GM19324 (cell line): ENCODE measurements around the gene GABBR2.

Source experiments
- ATAC-seq: cut with Tn5 transposase; IDR thresholded peaks from one replicate; pipeline ENCODE4 v1.9.1; 2021; ENCODE audit warnings: mild to moderate bottlenecking, moderate library complexity; ENCODE audit not compliant: unreplicated experiment, low FRiP score

GABBR2 gene

DNA sequence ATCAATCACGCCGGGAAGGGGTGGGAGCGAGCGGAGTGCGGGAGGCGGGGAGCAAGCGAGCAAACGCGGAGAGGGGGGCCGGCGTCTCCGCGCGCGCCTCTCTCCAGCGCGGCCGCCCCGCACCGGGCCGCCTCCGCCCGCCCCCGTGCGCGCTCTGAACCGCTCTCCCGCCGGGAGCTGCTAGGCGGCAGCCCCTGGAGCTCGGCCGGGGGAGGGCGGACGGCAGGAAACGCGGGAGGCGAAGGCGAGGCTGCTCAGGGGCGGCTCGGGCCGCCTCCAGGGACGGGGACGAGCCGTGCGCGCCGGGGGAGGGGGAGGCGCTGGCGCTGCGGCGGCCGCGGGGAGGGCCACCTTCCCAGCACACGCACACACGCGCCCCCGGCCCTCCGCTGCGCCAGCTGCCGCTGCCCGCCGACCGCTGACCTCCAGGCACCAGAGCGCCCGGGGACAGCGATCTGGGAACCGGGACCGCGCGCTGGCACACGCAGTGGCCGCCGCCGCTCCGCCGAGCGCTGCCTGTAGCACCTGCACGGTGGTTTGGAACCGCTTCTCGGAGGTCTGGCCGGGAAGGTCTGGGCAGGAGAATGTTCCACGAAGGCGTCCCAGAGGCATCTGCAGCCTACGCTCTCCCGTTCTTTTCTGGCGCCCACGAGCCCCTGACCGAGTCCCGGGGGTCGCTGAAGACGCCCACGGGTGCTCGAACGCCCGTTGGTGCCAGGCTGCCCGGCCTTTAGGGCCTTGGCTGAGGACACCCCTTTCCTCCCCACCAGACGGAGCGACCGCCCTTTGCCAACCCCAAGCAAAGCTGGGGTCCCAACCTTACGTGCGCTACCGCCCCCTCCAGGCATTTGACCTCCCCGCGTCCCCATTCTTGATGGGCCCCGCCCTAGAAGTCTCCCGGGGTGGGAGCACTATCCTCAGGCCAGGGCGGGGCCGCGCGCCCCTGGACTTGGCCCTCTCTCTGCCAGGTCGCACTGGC is at the start of gene GABBR2:
GABBR2 (minus strand) TSS at position 3 of the 979 bp plus-strand sequence. CDS start 198 bp downstream, outside the sequence.
- no peak for ATAC-seq

GRCh38 chr9:98755006-98755618 is 46.4 kb upstream of the GABBR2 start:
- ATAC-seq: no peak

DNA sequence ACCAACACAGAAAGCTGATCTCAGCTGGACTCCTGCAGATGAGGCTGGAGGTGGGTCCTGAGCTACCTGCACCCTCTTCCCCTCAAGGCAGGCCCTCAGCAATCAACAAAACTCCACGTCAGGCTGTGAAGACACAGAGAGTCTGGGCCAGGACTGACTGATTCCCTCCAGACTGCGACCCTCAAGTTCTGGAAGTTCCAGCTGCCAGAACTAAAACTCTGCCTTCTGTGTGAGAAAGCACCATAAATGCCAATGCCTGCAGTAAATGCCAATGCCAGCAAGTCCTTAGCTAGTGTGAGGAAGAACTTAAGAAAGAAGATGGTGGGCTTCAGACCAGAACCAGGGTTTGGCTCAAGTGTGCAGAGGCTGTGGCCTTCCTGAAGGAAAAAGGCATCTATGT is 42.5 kb upstream of the GABBR2 start:
- no peak for ATAC-seq

- ATAC-seq: no peak
Observed at GRCh38 chr9:98750364-98751060, 41.8 kb upstream of the GABBR2 start.

- ATAC-seq: no peak
Observed at GRCh38 chr9:98747476-98747875, 38.7 kb upstream of the GABBR2 start.

DNA sequence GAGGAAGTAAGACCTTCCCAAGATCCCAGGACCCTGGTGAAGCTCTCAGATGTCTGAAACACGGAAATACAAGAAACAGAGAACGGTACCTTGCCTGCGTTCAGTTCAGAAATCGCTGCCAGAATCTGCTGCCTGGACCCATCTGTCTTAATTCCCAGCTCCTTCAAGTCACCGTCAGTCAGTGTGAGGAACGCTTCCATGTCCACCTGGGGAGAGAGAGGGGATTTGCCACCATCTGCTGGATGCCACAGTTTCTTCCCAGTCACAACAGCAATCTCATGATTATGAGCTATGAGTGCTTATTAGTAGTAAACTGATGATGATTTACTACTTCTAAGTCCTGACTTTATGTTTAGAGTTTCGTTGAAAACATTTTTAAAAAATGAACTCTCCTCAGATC is 36.7 kb upstream of the GABBR2 start:
- no peak for ATAC-seq

- ATAC-seq: no peak
Observed at GRCh38 chr9:98743818-98744611, 35.3 kb upstream of the GABBR2 start.

DNA sequence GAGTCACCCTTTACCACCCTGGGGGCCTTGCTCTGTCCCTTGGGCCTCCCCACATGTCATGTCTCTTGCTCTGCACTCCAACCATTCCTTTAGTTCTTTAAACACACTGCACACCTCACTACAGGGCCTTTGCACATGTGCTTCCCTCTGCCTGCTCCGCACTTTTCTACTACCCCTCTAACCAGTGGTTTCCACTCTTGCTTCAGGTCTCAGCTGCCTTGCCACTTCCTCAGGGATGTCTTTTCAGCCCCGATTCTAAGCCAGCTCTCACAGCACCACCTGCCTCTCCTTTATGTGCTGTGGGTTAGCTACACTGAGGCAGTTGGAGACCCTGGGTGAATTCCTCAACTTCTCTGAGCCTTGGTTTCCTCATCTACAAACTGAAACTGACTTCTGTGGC is 34.6 kb upstream of the GABBR2 start:
- no peak for ATAC-seq

GRCh38 chr9:98742325-98743280 is 33.9 kb upstream of the GABBR2 start:
- ATAC-seq: no peak

DNA sequence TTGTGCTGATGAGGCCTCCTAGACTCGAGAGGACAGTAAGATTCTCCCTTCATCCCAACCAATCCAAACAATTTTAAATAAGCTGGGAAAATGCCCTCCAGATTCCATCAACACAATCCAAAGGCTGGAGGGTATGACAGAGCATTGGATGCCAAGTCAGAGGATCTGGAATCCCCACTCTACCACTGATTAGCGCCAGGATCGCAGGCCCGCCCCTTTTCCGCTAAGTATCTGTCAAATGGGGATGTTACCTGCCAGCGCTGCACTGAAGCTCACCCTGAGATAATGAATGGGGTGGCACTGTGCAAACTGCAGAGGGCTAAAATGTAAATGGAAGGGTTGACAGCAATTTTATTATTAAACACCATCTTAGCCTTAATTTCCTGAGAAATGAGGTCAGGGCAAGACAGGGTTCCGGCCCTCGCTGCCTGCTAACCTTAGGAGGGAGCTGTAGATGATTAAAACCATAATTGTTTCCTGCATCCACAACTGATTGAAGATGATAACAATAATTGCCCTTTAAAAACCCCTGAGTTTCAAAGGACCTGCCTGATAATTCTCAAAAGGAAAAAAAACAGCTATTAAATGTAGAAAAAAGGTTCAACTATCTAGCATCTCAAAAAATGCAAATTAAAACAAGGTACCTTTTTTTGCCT is 31.6 kb upstream of the GABBR2 start:
- no peak for ATAC-seq

DNA sequence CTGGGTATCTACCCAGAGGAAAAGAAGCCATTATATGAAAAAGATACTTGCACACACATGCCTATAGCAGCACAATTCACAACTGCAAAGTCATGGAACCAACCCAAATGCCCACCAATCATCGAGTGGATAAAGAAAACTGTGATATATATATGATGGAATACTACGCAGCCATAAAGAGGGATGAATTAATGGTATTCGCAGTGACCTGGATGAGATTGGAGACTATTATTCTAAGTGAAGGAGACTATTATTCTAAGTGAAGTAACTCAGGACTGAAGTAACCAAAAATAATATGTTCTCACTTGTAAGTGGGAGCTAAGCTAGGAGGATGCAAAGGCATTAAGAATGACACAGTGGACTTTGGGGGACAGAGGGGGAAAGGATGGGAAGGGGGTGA is 30.0 kb upstream of the GABBR2 start:
- no peak for ATAC-seq

DNA sequence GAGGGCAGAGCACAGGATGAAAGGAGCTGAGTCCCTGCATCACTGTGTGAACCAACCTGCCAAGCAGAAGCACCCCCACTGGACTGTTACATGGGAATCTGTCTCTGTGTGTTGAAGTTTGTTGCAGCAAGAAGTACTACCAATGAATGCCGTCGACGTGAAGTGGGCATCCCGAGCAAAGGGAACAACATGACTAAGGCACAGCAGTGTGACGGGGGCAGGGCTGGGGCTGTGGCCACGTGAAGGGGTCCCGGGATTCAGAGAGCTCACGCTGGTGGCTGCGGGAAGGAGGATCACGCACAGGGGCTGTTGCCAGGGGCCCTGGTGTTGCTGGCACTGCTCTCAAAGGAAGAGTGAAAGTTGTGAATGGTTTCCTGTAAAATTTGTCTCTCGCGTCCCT is 27.5 kb upstream of the GABBR2 start:
- no peak for ATAC-seq

- ATAC-seq: no peak
Observed at GRCh38 chr9:98732801-98733200, 24.1 kb upstream of the GABBR2 start.

GRCh38 chr9:98732091-98732490 is 23.4 kb upstream of the GABBR2 start:
- no peak for ATAC-seq

GRCh38 chr9:98730871-98731270 is 22.1 kb upstream of the GABBR2 start:
- ATAC-seq: no peak

DNA sequence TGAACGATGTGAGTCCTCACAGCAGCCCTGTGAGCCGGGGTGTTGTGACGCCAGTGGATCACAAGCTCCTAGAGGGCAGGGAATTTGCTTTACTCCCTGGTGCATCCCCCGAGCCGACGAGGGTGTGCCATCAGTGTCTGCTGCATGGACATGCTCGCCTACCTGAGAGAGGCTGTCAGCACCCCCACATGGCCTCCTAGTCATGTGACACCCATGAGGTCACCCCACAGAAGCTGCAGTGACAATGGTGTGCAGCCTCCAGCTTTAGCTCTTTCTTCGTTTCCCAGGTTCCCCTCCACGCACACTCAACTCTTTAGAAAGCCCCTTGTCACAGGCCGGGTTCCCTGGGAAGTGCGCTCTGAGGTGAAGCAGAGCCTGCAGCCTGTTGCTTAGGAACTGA is 19.8 kb upstream of the GABBR2 start:
- no peak for ATAC-seq

DNA sequence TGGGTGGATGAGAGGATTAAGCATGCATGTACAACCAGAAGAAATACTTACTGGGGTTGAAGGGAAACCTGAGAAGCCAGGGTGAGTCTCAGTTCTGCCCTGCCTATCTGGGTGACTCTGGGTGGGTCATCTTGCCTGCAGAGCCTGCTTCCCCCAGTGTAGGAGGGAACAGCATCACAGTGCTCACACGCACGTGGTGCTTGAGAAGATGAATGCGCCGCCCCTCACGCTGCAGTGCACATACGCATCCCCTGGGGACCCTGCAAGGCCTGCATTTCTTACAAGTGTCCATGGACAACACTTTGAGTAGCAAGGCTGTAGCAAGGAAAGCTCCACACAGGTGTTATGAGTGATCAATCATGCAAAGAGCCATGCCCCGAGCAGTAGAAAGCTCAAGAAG is 18.7 kb upstream of the GABBR2 start:
- ATAC-seq: no peak

DNA sequence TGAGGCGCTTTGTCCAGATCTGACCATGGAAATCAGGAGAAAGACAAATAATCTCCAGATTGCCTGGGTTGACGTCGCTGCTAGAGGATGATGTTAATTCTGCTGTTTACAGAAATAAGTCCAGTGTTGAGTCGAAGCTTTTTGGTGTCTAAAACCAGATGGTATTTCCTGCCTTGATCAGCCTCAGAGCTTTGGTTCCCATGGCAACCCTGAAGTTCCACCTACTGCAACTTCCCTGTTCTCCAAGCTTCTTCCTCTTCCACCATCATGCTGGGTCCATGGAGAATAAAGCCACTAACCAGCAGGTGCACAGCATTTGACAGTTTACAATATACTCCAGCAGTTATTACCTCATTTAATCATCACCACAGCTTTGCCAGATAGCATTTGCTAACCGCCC is 18.0 kb upstream of the GABBR2 start:
- no peak for ATAC-seq
